ENCODE results near the gene RHEB.

The RHEB gene

DNA sequence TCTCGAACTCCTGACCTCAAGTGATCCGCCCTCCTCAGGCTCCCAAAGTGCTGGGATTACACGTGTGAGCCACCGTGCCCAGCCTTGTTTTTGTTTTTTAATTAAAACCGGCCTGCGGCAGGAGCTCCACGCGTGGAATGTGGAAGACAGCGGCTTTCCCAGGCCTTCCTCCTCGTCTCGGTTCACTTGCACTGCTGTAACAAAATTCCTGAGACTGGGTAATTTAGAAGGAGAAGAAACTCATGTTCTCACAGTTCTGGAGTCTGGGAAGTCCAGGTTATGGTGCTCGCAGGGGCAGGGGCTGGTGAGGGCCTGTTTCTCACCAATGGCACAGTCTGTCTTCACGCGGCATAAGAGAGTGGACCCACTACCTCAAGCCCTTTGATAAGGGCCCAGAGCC lies 65.4 kb downstream of the RHEB start:
- H3K4me3 ChIP-seq (ENCODE audit: low read length), result no peak overlapping the region
- peaks cover 5% of the 10 kb centered on the region for H3K27me3 ChIP-seq (ENCODE audit: insufficient read depth, low read length)
- peaks cover 4% of the 10 kb centered on the region for H3K4me1 ChIP-seq (ENCODE audit: insufficient read depth, low read length)
- H2AFZ ChIP-seq (ENCODE audit: low read depth, low read length), result no peak overlapping the region
- no peaks in the 10 kb centered on the region for H3K36me3 ChIP-seq (ENCODE audit: insufficient read depth, low read length)
- H3K9me3 ChIP-seq (ENCODE audit: low read length), result peaks cover 6% of the 10 kb centered on the region

- Histone ChIP-seq H3K27me3 (ENCODE audit: insufficient read depth, low read length) (peaks cover 5% of the 10 kb centered on the region), H3K36me3 (ENCODE audit: insufficient read depth, low read length) (no peaks in the 10 kb centered on the region), H2AFZ (ENCODE audit: low read depth, low read length) (no peak overlapping the region), H3K4me3 (ENCODE audit: low read length) (no peak overlapping the region), H3K4me1 (ENCODE audit: insufficient read depth, low read length) (no peaks in the 10 kb centered on the region), H3K9me3 (ENCODE audit: low read length) (peaks cover 6% of the 10 kb centered on the region)
Observed at GRCh38 chr7:151453326-151453791, 66.3 kb downstream of the RHEB start.

DNA sequence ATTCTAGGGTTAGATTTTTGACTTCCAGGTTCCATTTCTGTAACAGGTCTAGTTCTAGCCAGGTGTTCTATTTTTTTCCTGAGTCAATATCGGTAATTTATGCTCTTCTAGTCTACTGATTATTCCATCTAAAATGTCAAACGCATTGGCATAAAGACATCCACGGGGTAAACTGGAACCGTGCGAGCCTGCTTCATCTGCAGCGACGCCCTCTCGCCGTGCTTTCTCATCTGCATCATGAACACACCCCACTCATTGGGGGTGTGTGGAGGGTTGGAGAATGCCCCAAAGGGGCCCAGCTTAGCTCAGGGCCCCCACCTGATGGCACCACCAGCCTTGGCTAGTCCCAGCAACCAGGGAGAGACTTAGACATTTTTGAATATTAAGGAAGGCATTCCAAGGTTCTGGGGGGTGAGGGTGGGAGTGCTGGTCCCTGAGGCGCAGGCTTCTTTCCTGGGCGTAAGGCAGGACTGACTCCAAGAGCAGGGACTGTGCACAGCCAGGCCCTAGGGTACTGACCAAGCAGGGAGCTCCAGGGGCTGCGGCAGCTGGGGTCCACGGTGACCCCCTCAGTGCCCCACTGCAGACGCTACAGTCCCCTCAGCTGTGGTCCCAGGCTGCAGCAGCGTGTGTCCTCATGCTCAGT lies 66.9 kb downstream of the RHEB start:
- Histone ChIP-seq H3K4me1 (ENCODE audit: insufficient read depth, low read length) (no peaks in the 10 kb centered on the region), H2AFZ (ENCODE audit: low read depth, low read length) (no peak overlapping the region), H3K27me3 (ENCODE audit: insufficient read depth, low read length) (peaks cover 5% of the 10 kb centered on the region), H3K4me3 (ENCODE audit: low read length) (no peak overlapping the region), H3K36me3 (ENCODE audit: insufficient read depth, low read length) (no peaks in the 10 kb centered on the region), H3K9me3 (ENCODE audit: low read length) (peaks cover 6% of the 10 kb centered on the region)

- peaks cover 4% of the 10 kb centered on the region for H3K9me3 ChIP-seq (ENCODE audit: low read length)
- H3K36me3 ChIP-seq (ENCODE audit: insufficient read depth, low read length), result no peaks in the 10 kb centered on the region
- no peak overlapping the region for H3K4me3 ChIP-seq (ENCODE audit: low read length)
- no peaks in the 10 kb centered on the region for H3K4me1 ChIP-seq (ENCODE audit: insufficient read depth, low read length)
- H3K27me3 ChIP-seq (ENCODE audit: insufficient read depth, low read length), result peaks cover 5% of the 10 kb centered on the region
- H2AFZ ChIP-seq (ENCODE audit: low read depth, low read length), result no peak overlapping the region
Observed at GRCh38 chr7:151451626-151452571, 67.8 kb downstream of the RHEB start.

GRCh38 chr7:151451156-151451555 lies 68.5 kb downstream of the RHEB start:
- no peaks in the 10 kb centered on the region for H3K36me3 ChIP-seq (ENCODE audit: insufficient read depth, low read length)
- H3K9me3 ChIP-seq (ENCODE audit: low read length), result no peaks in the 10 kb centered on the region
- H3K27me3 ChIP-seq (ENCODE audit: insufficient read depth, low read length), result peaks cover 5% of the 10 kb centered on the region
- H2AFZ ChIP-seq (ENCODE audit: low read depth, low read length), result no peak overlapping the region
- no peak overlapping the region for H3K4me3 ChIP-seq (ENCODE audit: low read length)
- H3K4me1 ChIP-seq (ENCODE audit: insufficient read depth, low read length), result no peaks in the 10 kb centered on the region

DNA sequence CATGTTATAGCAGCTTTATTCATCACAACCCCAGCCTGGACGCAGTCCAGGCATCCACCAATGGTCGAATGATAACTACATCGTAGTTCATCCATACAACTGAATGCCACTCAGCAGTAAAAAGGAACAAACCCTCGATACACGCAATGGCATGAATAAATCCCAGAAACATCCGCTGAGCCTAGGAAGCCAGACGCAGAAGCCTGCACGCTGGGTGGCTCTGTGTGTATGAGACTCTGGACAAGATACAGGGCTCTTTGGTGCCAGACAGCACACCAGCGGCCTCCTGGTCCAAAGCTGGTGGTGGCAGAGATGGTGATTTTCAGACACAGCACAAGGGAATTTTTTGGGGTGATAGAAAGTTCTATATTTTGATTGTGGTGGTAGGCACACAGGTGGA lies 69.7 kb downstream of the RHEB start:
- H3K27me3 ChIP-seq (ENCODE audit: insufficient read depth, low read length), result peaks cover 5% of the 10 kb centered on the region
- H3K9me3 ChIP-seq (ENCODE audit: low read length), result no peaks in the 10 kb centered on the region
- no peaks in the 10 kb centered on the region for H3K36me3 ChIP-seq (ENCODE audit: insufficient read depth, low read length)
- no peaks in the 10 kb centered on the region for H3K4me1 ChIP-seq (ENCODE audit: insufficient read depth, low read length)
- H3K4me3 ChIP-seq (ENCODE audit: low read length), result no peak overlapping the region
- no peak overlapping the region for H2AFZ ChIP-seq (ENCODE audit: low read depth, low read length)

- Histone ChIP-seq H3K36me3 (ENCODE audit: insufficient read depth, low read length) (no peaks in the 10 kb centered on the region), H3K9me3 (ENCODE audit: low read length) (no peaks in the 10 kb centered on the region)
Observed at GRCh38 chr7:151448261-151449252, 71.1 kb downstream of the RHEB start.

DNA sequence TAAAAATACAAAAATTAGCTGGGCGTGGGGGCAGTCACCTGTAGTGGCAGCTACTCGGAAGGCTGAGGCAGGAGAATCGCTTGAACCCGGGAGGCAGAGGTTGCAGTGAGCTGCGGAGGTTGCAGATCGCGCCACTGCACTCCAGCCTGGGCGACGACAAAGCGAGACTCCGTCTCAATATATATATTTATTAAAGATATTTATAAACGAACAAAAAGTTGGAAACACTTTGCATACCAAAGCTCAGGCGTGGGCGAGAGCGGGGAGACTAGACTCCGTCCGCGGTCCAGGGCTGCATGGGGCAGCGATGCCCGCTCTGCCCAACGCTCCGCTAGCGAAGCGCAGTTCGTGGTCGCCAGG lies 71.8 kb downstream of the RHEB start:
- H3K27me3 ChIP-seq (ENCODE audit: insufficient read depth, low read length), result peaks cover 3% of the 10 kb centered on the region
- no peak overlapping the region for H3K4me3 ChIP-seq (ENCODE audit: low read length)
- no peak overlapping the region for H2AFZ ChIP-seq (ENCODE audit: low read depth, low read length)

More at GRCh38 chr7:151448261-151449252, 71.1 kb downstream of the RHEB start:
- peak overlapping the region; percentile 35 for H2AFZ ChIP-seq (ENCODE audit: low read depth, low read length)
- no peaks in the 10 kb centered on the region for H3K4me1 ChIP-seq (ENCODE audit: insufficient read depth, low read length)
- H3K4me3 ChIP-seq (ENCODE audit: low read length), result no peak overlapping the region
- peaks cover 3% of the 10 kb centered on the region for H3K27me3 ChIP-seq (ENCODE audit: insufficient read depth, low read length)

DNA sequence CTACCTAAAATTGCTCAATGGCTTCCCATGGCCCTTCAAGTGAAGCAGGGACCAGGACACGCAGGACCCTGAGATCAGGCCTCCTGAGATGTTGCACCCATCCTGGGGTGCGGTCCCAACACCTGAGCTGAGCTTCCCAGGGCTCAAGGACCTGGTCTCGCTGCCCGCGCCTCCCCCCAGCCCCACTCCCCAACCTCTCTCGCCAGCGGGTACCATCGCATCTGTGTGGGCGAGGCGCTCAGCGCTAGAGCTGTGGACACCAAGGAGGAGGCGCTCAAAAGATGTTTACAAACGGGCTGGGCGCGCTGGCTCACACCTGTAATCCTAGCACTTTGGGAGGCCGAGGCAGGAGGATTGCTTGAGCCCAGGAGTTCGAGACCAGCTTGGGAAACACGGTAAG lies 72.4 kb downstream of the RHEB start:
- no peaks in the 10 kb centered on the region for H3K4me1 ChIP-seq (ENCODE audit: insufficient read depth, low read length)

More for the DNA sequence above, 71.8 kb downstream of the RHEB start:
- Histone ChIP-seq H3K4me1 (ENCODE audit: insufficient read depth, low read length) (no peaks in the 10 kb centered on the region), H3K36me3 (ENCODE audit: insufficient read depth, low read length) (no peaks in the 10 kb centered on the region), H3K9me3 (ENCODE audit: low read length) (no peaks in the 10 kb centered on the region)

GRCh38 chr7:151446412-151446811 lies 73.3 kb downstream of the RHEB start:
- Histone ChIP-seq H2AFZ (ENCODE audit: low read depth, low read length) (no peak overlapping the region), H3K27me3 (ENCODE audit: insufficient read depth, low read length) (peaks cover 3% of the 10 kb centered on the region), H3K4me3 (ENCODE audit: low read length) (no peak overlapping the region), H3K9me3 (ENCODE audit: low read length) (no peaks in the 10 kb centered on the region), H3K36me3 (ENCODE audit: insufficient read depth, low read length) (no peaks in the 10 kb centered on the region), H3K4me1 (ENCODE audit: insufficient read depth, low read length) (no peaks in the 10 kb centered on the region)

More for the DNA sequence above, 72.4 kb downstream of the RHEB start:
- Histone ChIP-seq H3K27me3 (ENCODE audit: insufficient read depth, low read length) (peaks cover 3% of the 10 kb centered on the region), H3K9me3 (ENCODE audit: low read length) (no peaks in the 10 kb centered on the region), H2AFZ (ENCODE audit: low read depth, low read length) (no peak overlapping the region), H3K36me3 (ENCODE audit: insufficient read depth, low read length) (no peaks in the 10 kb centered on the region), H3K4me3 (ENCODE audit: low read length) (no peak overlapping the region)

- Histone ChIP-seq H3K27me3 (ENCODE audit: insufficient read depth, low read length) (peaks cover 16% of the 10 kb centered on the region), H3K4me1 (ENCODE audit: insufficient read depth, low read length) (peaks cover under 1% of the 10 kb centered on the region), H3K9me3 (ENCODE audit: low read length) (no peaks in the 10 kb centered on the region), H3K36me3 (ENCODE audit: insufficient read depth, low read length) (no peaks in the 10 kb centered on the region), H2AFZ (ENCODE audit: low read depth, low read length) (no peak overlapping the region), H3K4me3 (ENCODE audit: low read length) (no peak overlapping the region)
Observed at GRCh38 chr7:151444632-151445031, 75.1 kb downstream of the RHEB start.

DNA sequence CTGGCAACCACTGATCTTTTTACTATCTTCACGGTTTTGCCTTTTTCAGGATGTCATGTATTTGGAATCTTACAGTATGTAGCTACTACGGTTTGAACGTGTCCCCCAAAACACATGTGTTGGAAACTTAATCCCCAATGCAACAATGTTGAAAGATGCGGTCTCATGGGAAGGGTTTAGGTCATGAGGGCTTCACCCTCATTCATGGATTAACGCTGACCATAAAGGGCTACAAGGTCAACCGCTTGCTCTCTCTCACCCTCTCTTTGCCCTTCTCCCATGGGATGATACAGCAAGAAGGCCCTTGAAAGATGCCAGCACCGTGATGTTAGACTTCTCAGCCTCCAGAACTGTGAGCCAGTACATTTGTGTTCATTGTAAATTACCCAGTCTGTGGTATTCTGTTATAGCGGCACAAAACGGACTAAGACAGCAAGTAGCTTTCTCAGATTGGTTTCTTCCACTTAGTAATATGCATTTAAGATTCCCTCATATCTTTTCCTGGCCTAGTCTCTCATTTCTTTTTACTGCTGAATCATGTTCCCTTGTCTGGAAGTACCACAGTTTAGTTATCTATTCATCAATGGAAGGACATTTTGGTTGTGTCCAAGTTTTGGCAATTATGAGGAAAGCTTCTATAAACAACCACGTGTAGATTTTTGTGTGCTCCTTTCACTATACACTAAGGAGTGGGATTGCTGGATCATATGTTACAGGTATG lies 76.8 kb downstream of the RHEB start:
- Histone ChIP-seq H3K4me3 (ENCODE audit: low read length) (no peak overlapping the region), H3K36me3 (ENCODE audit: insufficient read depth, low read length) (no peaks in the 10 kb centered on the region), H3K4me1 (ENCODE audit: insufficient read depth, low read length) (peaks cover 5% of the 10 kb centered on the region), H2AFZ (ENCODE audit: low read depth, low read length) (no peak overlapping the region), H3K9me3 (ENCODE audit: low read length) (peaks cover 7% of the 10 kb centered on the region), H3K27me3 (ENCODE audit: insufficient read depth, low read length) (peaks cover 29% of the 10 kb centered on the region)
